Measurements from ENCODE around the gene KIAA0513.

DNA sequence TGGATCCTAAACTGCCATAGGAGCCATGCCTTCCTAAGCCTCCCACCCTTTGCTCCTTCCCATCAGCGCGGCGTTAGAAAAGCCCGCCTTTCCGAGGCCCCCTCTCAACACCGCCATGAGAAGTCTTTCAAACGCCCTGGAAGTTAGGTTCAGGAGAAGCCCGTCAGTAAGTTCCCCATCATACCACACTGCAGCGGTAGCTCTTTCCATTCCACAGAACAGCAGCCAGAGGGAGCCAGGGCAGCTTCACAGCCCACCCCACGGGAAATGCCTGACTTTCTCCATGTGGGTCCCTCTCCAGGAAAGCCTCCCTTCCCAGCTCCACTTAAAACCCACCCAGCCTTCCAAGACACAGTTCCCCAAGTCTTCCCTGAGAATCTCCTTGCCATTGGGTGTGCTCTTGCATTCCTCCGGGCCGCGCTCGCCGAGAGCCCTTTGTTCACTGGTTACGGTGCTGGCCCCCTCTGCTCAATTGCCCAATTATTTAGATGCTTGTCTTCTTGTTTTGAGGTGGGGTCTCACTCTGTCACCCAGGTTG is 28.7 kb downstream of the KIAA0513 start:
- no peak for TF ChIP-seq POLR2AphosphoS5 (IDR thresholded peaks at IDR 0.05; ENCODE audit: low read depth, low read length)
- TF ChIP-seq, protein P1, sequence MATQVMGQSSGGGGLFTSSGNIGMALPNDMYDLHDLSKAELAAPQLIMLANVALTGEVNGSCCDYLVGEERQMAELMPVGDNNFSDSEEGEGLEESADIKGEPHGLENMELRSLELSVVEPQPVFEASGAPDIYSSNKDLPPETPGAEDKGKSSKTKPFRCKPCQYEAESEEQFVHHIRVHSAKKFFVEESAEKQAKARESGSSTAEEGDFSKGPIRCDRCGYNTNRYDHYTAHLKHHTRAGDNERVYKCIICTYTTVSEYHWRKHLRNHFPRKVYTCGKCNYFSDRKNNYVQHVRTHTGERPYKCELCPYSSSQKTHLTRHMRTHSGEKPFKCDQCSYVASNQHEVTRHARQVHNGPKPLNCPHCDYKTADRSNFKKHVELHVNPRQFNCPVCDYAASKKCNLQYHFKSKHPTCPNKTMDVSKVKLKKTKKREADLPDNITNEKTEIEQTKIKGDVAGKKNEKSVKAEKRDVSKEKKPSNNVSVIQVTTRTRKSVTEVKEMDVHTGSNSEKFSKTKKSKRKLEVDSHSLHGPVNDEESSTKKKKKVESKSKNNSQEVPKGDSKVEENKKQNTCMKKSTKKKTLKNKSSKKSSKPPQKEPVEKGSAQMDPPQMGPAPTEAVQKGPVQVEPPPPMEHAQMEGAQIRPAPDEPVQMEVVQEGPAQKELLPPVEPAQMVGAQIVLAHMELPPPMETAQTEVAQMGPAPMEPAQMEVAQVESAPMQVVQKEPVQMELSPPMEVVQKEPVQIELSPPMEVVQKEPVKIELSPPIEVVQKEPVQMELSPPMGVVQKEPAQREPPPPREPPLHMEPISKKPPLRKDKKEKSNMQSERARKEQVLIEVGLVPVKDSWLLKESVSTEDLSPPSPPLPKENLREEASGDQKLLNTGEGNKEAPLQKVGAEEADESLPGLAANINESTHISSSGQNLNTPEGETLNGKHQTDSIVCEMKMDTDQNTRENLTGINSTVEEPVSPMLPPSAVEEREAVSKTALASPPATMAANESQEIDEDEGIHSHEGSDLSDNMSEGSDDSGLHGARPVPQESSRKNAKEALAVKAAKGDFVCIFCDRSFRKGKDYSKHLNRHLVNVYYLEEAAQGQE (IDR thresholded peaks at IDR 0.05; ENCODE audit: insufficient read depth in 1 of 2, low read depth in 2 of 2, low read length in 2 of 2): no peak
- no peak for TF ChIP-seq SIN3A (IDR thresholded peaks at IDR 0.05; ENCODE audit: borderline replicate concordance, insufficient read depth, low read length)
- no peak for TF ChIP-seq TAF1 (IDR thresholded peaks at IDR 0.05; ENCODE audit: borderline replicate concordance, insufficient read depth, low read length)
- TF ChIP-seq FOXP2 (optimal IDR thresholded peaks at IDR 0.05; ENCODE audit: borderline replicate concordance, extremely low read depth, extremely low read length, insufficient read depth): no peak
